HG02970 (cell line): Measurements from ENCODE around the gene RGL4.
"Not testable (repeated sequence)": the region's sequence is repeated elsewhere in the genome, so short reads cannot be mapped to it uniquely, and the experiment has no call there.

Experiments
- ATAC-seq: cut with Tn5 transposase; IDR thresholded peaks from one replicate; pipeline ENCODE4 v1.9.1; 2021; ENCODE audit warnings: mild to moderate bottlenecking, moderate library complexity, moderate number of reproducible peaks; ENCODE audit not compliant: unreplicated experiment, low FRiP score

Gene RGL4

DNA sequence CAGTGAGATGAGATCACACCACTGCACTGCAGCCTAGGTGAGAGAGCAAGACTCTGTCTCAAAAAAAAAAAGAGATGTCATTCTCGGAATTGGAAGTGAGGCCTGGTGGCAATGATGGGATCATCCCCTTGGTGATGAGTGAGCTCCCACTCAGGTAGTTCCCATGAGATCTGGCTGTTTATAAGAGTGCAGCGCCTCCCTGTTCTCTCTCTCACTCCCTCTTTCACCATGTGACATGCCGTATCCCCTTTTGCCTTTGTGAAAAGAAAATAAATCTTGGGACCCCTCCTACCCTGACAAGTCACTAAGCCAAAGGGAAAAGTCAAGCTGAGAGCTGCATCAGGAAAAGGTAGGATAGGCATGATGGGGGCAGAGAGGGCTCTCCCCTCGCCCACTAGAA, 31.3 kb downstream of the RGL4 start:
- ATAC-seq, result no peak

DNA sequence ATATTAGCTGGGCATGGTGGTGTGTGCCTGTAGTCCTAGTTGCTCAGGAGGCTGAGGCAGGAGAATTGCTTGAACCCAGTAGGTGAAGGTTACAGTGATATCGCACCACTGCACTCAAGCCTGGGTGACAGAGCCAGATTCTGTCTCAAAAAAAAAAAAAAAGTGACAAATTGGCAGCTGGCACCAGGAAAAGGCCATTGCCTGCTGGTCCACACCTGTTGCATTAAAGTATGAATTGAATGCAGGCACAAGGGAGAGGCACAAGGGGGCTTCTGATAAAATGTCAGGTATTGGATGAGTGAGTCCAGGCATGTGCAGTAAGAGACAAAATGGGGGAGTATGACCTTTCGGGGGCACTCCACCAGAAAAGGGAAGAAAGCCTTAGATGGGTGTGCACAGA, 31.9 kb downstream of the RGL4 start:
- no peak for ATAC-seq

DNA sequence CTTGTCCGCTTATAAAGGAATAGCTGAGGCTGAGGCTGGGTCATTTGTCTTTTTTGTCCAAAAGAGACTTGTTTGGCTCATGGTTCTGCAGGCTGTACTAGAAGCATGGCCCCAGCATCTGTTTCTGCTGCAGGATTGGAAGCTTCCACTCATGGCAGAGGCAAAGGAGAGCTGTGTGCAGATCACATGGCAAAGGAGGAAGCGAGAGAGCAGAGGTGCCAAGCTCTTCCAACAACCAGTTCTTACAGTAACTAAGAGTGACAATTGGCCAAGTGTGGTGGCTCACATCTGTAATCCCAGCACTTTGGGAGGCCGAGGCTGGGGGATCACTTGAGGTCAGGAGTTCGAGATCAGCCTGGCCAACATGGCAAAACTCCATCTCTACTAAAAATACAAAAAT, 37.3 kb downstream of the RGL4 start:
- not testable (repeated sequence) for ATAC-seq

DNA sequence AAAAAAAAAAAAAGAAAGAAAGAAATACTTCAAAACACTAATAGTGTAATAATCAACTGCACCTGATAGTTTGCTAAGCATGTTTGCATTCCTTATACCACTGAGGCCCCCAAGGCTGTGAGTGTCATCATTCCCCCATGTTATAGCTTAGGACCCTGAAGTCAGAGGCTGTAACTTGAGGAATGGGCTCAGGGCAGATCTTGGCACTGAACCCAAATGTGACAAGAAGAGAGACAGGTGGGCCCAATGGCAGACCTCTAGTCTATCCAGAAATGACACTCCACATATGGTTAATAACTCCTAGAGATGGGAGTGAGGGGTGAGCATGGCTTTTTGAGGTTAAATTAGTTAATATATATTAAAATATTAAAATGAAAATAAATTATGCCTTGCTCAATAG, 46.9 kb downstream of the RGL4 start:
- ATAC-seq, result no peak

DNA sequence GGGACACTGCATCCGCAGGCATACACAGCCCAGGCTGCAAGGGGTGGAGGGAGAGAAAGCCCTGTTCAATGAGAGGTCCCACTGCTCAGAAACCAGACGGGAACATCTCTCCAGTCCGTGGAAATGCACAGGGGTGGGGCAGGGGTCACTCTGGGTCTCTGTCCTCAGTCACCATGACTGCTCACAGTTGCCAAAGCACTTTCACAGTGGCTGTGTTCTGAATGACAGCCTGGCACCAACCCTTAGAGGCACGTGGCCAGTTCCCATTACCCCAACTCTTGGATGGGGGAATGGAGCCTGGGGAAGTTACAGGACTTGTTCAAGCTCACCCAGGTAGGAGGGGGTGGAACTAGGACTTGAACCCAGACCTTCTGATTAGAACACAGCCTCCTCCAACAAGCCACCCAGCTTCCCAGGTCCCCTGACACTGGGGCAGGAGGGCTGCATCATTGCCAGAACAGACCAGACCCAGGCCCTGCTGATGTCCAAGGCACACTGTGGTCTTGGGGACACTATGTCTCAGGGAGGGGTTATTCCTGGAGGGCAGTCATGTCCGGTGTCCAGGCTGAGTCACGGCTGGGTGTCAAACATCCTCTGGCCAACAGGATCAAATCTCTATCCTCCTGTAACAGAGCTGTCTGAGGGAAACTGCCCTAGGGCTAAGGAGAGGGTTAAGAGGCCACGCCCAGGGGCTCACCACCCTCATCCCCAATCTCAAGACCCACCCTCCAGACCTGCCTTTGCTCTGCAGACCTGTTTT, 51.9 kb downstream of the RGL4 start:
- ATAC-seq, result no peak

DNA sequence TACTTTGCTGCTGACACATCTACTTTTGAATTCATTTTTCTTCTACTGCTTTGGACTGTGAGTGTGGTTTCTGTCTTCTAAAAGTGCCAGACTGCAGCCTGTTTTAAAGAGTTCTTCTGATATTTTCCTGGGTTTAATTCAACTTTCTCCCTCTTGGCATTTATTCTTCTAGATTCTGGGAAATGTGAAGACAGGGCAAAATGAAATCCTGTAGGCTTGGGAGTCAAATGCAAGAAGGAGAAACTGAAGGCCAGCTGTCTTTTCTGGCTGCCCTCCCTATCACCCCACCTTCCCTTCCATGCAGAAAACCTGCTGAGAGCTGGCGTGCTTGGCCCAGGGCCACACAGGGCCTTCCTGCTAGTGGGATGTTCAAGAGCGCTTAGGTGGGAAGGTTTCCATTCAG, 52.5 kb downstream of the RGL4 start:
- no peak for ATAC-seq

DNA sequence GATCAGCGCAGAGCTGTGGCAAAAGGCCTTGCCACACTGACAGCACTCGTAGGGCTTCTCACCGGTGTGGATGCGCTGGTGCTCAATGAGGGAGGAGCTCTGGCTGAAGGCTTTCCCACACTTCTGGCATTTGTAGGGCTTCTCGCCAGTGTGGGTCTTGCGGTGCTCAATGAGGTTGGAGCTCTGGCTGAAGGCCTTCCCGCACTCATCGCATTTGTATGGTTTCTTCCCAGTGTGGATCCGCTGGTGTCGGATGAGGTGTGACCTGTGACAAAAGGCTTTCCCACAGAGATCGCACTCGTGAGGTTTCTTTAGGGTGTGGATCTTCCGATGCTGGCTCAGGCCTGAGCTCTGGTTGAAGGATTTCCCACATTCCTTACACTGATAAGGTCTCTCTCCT, 53.2 kb downstream of the RGL4 start:
- ATAC-seq, result no peak

DNA sequence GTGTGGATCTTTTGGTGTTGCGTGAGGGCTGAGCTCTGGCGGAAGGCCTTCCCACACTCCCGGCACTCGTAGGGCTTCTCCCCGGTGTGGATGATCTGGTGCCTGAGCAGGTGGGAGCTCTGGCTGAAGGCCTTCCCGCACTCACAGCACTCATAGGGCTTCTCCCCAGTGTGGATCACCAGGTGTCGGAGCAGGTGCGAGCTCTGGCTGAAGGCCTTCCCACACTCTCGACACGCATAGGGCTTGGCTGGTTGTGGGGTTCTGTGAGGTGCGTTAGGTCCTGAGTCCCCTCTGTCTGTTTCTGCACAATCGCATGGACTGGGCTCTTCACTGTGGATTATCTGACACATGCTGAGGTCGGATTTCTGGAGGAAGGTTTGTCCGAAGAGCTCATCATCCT, 53.7 kb downstream of the RGL4 start:
- ATAC-seq, result no peak

DNA sequence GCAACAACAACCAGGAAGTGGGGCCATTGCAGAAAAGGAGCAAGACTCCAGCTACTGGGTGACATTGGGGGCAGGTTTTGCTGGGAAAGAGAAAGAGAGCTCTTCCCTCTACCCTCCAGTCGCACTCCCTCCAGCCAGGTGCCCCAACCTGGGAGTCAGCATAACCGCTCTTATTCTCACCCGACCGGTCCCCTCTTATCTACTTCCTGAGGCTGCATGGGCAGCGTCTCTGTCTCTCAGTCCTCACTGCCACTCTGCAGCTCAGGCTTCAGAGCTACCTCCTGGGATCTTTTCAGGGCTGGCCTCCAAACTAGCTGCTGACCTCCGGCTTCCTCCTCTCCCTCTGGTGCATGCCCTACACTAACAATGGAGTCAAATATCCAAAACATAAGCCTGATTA, 55.0 kb downstream of the RGL4 start:
- no peak for ATAC-seq
